ENCODE results near the gene RRN3. TPM values are rescaled to one million over a fixed set of nuclear protein-coding genes. Genes with fewer than 3 reads are reported as not detected.
A peak's percentile ranks its signal among the peaks of the same experiment; 100 is the strongest.
"Not testable (repeated sequence)": the region's sequence is repeated elsewhere in the genome, so short reads cannot be mapped to it uniquely, and the experiment has no call there.

The RRN3 gene
- total RNA-seq (2022) (29.6 and 32.2 TPM in 2 replicates), Bru-seq, nascent RNA (percentile 86 among the genes with signal in this experiment), BruChase-seq, experiment 1, labeled RNA remaining after a 2-hour chase (percentile 87 among the genes with signal in this experiment), BruChase-seq, experiment 2, labeled RNA remaining after a 6-hour chase (percentile 86 among the genes with signal in this experiment)
- long read RNA-seq, transcript RRN3-203 (17 exons, 2,198 nt), result minor isoform, 12 of 80 reads
- long read RNA-seq, transcript RRN3-201 (18 exons, 3,762 nt), result major isoform, 48 of 80 reads
- long read RNA-seq, partial matches to known transcripts, result 9 of 80 reads
- long read RNA-seq, other reads (novel, unspliced or antisense), result 11 of 80 reads

- H3K4me1 ChIP-seq; intact Hi-C loops (cut with micrococcal nuclease; ENCODE audit: unreplicated experiment); H3K9me3 Mint-ChIP-seq (ENCODE audit: unreplicated experiment); CTCF ChIA-PET; H3K9me3 ChIP-seq; H3K36me3 ChIP-seq (ENCODE audit: control insufficient read depth, insufficient read depth, low read length); H3K27me3 ChIP-seq (replicated peaks; ENCODE audit: control insufficient read depth, insufficient read depth, low read length); H3K27me3 Mint-ChIP-seq (ENCODE audit: insufficient read depth, unreplicated experiment): not testable (repeated sequence)
- peak within 1 kb of the TSS; percentile 47 for H3K4me3 ChIP-seq (ENCODE audit: low read depth, low read length)
- Mint-ChIP-seq H3K4me1 (ENCODE audit: low read depth, unreplicated experiment) (peaks cover 12% of the 10 kb centered on the region), H3K4me3 (ENCODE audit: unreplicated experiment) (peak within 1 kb of the TSS; percentile 99), H3K36me3 (ENCODE audit: insufficient read depth, unreplicated experiment) (peaks cover 34% of the 10 kb centered on the region), H3K27ac (ENCODE audit: unreplicated experiment) (peak within 1 kb of the TSS; percentile 100)
- BruUV-seq (replicated peaks), result TSS peak; percentile 94
- peak; percentile 91 to 92 for DNase-seq
- POLR2A ChIA-PET, result interaction anchor here (0.7 to 1.0 kb wide), 2 partner anchors 37 to 38 kb away, joined by 3 to 4 read pairs; partner anchors contain the start of gene NTAN1
These were observed at the start of gene RRN3 for GRCh38 chr16:15093955-15094827. RRN3 (minus strand) TSS chr16:15094272; CDS start chr16:15094233, 39 bp downstream.

GRCh38 chr16:15143601-15144091, 49.6 kb upstream of the RRN3 start:
- H3K4me3 Mint-ChIP-seq (ENCODE audit: unreplicated experiment); H3K27me3 Mint-ChIP-seq (ENCODE audit: insufficient read depth, unreplicated experiment); H3K36me3 ChIP-seq (ENCODE audit: control insufficient read depth, insufficient read depth, low read length); BruUV-seq (replicated peaks); H3K4me1 Mint-ChIP-seq (ENCODE audit: low read depth, unreplicated experiment); CTCF ChIA-PET; intact Hi-C loops (cut with micrococcal nuclease; ENCODE audit: unreplicated experiment); H3K27me3 ChIP-seq (replicated peaks; ENCODE audit: control insufficient read depth, insufficient read depth, low read length); H3K4me3 ChIP-seq (ENCODE audit: low read depth, low read length); POLR2A ChIA-PET; DNase-seq; H3K4me1 ChIP-seq; H3K27ac Mint-ChIP-seq (ENCODE audit: unreplicated experiment); H3K9me3 Mint-ChIP-seq (ENCODE audit: unreplicated experiment); H3K9me3 ChIP-seq; H3K36me3 Mint-ChIP-seq (ENCODE audit: insufficient read depth, unreplicated experiment): not testable (repeated sequence)

GRCh38 chr16:15142891-15143600, 49.0 kb upstream of the RRN3 start:
- H3K4me3 ChIP-seq (ENCODE audit: low read depth, low read length); H3K27ac Mint-ChIP-seq (ENCODE audit: unreplicated experiment); H3K36me3 Mint-ChIP-seq (ENCODE audit: insufficient read depth, unreplicated experiment); H3K9me3 Mint-ChIP-seq (ENCODE audit: unreplicated experiment); DNase-seq; H3K36me3 ChIP-seq (ENCODE audit: control insufficient read depth, insufficient read depth, low read length); H3K4me1 Mint-ChIP-seq (ENCODE audit: low read depth, unreplicated experiment); H3K27me3 Mint-ChIP-seq (ENCODE audit: insufficient read depth, unreplicated experiment); H3K4me1 ChIP-seq; POLR2A ChIA-PET; intact Hi-C loops (cut with micrococcal nuclease; ENCODE audit: unreplicated experiment); BruUV-seq (replicated peaks); H3K27me3 ChIP-seq (replicated peaks; ENCODE audit: control insufficient read depth, insufficient read depth, low read length); CTCF ChIA-PET; H3K4me3 Mint-ChIP-seq (ENCODE audit: unreplicated experiment); H3K9me3 ChIP-seq: not testable (repeated sequence)

GRCh38 chr16:15142107-15142890, 48.2 kb upstream of the RRN3 start:
- H3K9me3 Mint-ChIP-seq (ENCODE audit: unreplicated experiment); H3K36me3 Mint-ChIP-seq (ENCODE audit: insufficient read depth, unreplicated experiment); H3K36me3 ChIP-seq (ENCODE audit: control insufficient read depth, insufficient read depth, low read length); H3K4me1 Mint-ChIP-seq (ENCODE audit: low read depth, unreplicated experiment); H3K27me3 Mint-ChIP-seq (ENCODE audit: insufficient read depth, unreplicated experiment); H3K4me3 Mint-ChIP-seq (ENCODE audit: unreplicated experiment); H3K27me3 ChIP-seq (replicated peaks; ENCODE audit: control insufficient read depth, insufficient read depth, low read length); H3K4me3 ChIP-seq (ENCODE audit: low read depth, low read length); POLR2A ChIA-PET; intact Hi-C loops (cut with micrococcal nuclease; ENCODE audit: unreplicated experiment); H3K9me3 ChIP-seq; H3K4me1 ChIP-seq; CTCF ChIA-PET; DNase-seq; BruUV-seq (replicated peaks); H3K27ac Mint-ChIP-seq (ENCODE audit: unreplicated experiment): not testable (repeated sequence)

Measured in Caco-2 (cell line).